Astrocyte of the spinal cord (primary cell): ENCODE results near the gene CAMK2A.

Experiments used
- DNase-seq: peaks from one replicate; pipeline ENCODE4 v3.0.0; 2011; ENCODE audit warnings: low read depth, low spot score
- H3K4me3 ChIP-seq: 2 replicates; pipeline ENCODE4 v1.5.1; 2011; ENCODE audit warnings: low read depth, mild to moderate bottlenecking, low read length, moderate library complexity
- in situ Hi-C: cut with HindIII; loops from 2 replicates; pipeline ENCODE4 v1.10.0; 2017; ENCODE audit warnings: low sequenced_read_pairs
- TF ChIP-seq, protein P1 (sequence below): IDR thresholded peaks from 2 replicates; pipeline ENCODE4 v1.5.1; 2012; ENCODE audit warnings: low read depth, mild to moderate bottlenecking, low read length, inconsistent platforms

The CAMK2A gene

DNA sequence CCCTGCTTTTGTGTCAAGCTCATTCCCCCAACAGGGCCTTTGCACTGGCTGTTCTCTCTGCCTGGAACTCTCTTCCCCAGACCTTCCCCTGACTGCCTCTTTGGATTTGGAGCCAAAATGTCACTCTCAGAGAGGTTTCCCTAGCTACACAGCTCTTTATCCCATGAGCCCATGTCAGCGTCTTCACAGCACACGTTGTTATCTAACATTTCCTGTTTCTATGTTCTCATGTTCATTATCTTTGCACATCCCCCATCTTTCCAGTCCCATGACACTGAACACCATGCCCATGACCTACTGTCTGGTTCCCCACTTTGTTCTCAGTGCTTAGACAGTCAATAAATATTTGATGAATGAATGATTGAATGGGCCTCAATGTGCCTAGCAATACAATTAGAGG is 39.5 kb upstream of the CAMK2A start:
- DNase-seq = no peak
- TF ChIP-seq, protein P1, sequence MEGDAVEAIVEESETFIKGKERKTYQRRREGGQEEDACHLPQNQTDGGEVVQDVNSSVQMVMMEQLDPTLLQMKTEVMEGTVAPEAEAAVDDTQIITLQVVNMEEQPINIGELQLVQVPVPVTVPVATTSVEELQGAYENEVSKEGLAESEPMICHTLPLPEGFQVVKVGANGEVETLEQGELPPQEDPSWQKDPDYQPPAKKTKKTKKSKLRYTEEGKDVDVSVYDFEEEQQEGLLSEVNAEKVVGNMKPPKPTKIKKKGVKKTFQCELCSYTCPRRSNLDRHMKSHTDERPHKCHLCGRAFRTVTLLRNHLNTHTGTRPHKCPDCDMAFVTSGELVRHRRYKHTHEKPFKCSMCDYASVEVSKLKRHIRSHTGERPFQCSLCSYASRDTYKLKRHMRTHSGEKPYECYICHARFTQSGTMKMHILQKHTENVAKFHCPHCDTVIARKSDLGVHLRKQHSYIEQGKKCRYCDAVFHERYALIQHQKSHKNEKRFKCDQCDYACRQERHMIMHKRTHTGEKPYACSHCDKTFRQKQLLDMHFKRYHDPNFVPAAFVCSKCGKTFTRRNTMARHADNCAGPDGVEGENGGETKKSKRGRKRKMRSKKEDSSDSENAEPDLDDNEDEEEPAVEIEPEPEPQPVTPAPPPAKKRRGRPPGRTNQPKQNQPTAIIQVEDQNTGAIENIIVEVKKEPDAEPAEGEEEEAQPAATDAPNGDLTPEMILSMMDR = no peak
- in situ Hi-C loops = no loop called here
- no peak overlapping the region for H3K4me3 ChIP-seq

DNA sequence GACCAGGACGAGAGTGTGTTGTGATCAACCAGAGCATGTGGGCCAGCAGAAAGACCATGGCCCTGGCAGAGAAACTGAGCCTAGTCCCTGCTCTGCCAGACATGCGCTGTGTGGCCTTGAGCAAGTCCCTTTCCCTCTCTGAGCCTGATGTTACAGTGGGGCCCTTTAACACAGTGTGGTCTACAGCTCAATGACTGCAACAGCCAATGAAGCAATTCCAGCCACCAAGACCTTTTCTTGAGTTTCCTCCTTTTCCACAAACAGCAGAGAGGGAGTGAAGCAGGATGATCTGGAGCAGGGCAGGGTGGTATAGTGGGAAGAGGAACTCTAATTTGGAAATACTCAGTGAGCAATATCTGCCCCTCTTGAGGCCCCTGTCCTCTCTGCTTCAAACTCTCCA is 38.9 kb upstream of the CAMK2A start:
- no peak overlapping the region for H3K4me3 ChIP-seq
- DNase-seq = no peak
- TF ChIP-seq, protein P1 = no peak
- in situ Hi-C loops = no loop called here

DNA sequence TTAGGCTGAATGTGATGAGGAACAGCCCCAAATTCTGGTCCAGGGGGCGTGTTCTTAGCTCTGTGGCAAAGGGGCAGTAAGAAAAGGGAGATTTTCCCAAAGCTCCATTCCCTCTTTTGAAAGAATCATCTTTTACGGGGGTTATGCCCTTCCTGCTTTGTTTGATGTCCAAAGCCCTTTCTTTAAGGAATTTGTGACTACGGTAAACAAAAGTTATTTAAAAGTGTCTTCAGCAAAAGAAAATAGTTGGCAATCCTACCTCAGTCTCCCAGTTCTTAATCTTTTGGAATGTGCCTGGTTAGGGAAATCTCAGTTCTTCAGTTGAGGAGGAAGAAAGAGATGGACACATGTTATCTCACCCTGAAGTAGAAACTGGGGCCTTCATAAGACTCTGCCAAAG is 37.6 kb upstream of the CAMK2A start:
- TF ChIP-seq, protein P1 = no peak
- in situ Hi-C loops = no loop called here
- no peak for DNase-seq
- H3K4me3 ChIP-seq = no peak overlapping the region

DNA sequence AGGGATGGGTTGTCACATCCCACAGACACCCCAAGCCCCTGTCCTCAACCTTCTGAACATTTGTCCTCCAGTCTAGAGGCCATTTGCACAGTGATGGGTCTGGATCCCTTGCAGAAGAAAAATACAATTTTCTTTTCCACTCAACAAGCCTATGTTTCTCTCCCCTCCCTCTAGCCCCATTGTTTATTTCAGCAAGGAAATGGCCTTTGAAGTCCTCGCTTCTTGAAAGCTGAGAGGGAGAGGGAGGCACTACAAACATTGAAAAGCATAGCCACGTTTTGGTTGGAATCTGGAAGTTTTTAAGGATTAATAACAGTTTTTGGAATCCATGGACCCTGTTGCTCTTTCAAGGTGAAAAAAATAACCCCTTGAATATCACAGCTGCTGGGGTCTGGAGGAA is 37.1 kb upstream of the CAMK2A start:
- in situ Hi-C loops = no loop called here
- no peak for DNase-seq
- H3K4me3 ChIP-seq = no peak overlapping the region
- TF ChIP-seq, protein P1 = no peak

DNA sequence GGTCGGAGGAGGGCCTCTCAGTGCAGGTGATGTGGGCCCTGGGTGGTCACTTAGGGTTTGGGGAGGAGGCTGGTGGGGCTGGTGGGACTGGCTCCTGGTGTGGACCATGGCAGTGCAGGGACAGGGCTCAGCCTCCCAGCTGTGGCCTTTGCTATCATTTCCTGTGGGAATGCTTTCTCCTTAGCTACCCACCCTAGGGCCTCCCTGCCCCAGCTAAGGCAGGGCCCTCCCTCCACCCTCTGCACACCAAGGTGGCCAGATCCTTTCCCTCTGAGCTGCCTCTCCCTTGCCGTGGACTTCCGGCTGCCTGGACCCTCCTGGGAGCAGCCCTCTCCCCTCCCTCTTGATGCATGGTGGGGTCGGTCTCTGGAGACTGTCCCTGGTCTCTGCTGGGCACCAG is 35.9 kb upstream of the CAMK2A start:
- DNase-seq = no peak
- in situ Hi-C loops = no loop called here
- TF ChIP-seq, protein P1 = no peak
- H3K4me3 ChIP-seq = no peak overlapping the region

DNA sequence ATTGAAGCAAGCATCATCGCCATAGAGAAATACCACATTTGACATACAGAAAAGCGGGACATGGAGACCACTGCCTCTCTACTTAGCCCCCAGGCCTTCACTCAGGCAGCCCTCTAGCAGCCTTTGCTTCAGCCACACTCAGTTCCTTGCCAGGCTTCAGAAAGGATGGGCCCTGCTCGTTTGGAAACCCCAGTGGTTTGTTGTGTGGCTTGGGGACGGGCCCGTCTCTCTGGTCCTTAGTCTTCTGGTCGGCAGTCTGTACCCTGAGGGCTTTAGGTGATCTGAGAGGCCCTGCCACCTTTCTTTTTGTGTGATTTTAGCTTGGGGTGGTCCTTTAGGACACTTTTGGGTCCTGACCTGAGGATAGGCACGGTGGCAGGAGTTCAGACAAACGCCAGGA is 34.2 kb upstream of the CAMK2A start:
- in situ Hi-C loops = no loop called here
- no peak for DNase-seq
- TF ChIP-seq, protein P1 = no peak

DNA sequence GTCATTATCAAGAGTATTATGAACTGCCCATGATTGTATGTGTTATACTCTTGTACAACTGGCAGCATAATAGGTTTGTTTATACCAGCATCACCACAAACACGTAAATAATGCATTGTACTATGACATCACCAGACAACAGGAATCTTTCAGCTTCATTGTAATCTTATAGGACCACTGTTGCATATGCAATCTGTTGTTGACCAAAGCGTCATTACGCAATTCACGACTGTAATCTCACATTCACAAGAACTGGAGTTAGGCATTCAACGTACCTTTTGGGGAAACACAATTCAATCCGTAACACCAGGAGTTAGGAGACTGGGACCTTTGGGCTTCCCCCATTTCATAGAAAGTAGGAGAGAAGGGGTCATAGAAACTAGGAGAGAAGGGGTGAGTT is 33.5 kb upstream of the CAMK2A start:
- no peak overlapping the region for H3K4me3 ChIP-seq
- TF ChIP-seq, protein P1 = no peak
- DNase-seq = no peak
- in situ Hi-C loops = no loop called here

More for the DNA sequence above, 34.2 kb upstream of the CAMK2A start:
- no peak overlapping the region for H3K4me3 ChIP-seq
